GM19240 (cell line): ENCODE measurements around the gene NHERF1.

Source experiments
- DNase-seq: peaks from one replicate; pipeline ENCODE4 v3.0.0; 2011; ENCODE audit warnings: low spot score; ENCODE audit not compliant: insufficient read length

NHERF1 gene

DNA sequence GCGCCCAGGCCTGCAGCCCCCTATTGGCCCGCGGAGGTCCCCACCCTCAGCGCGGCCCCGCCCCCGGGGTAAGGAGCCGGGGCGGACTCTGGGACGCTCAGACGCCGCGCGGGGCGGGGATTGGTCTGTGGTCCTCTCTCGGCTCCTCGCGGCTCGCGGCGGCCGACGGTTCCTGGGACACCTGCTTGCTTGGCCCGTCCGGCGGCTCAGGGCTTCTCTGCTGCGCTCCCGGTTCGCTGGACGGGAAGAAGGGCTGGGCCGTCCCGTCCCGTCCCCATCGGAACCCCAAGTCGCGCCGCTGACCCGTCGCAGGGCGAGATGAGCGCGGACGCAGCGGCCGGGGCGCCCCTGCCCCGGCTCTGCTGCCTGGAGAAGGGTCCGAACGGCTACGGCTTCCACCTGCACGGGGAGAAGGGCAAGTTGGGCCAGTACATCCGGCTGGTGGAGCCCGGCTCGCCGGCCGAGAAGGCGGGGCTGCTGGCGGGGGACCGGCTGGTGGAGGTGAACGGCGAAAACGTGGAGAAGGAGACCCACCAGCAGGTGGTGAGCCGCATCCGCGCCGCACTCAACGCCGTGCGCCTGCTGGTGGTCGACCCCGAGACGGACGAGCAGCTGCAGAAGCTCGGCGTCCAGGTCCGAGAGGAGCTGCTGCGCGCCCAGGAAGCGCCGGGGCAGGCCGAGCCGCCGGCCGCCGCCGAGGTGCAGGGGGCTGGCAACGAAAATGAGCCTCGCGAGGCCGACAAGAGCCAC, at the start of gene NHERF1:
NHERF1 (plus strand) TSS at position 100 of the 750 bp plus-strand sequence; CDS start at position 319, 219 bp downstream.
- DNase-seq, result peak; percentile 90

- DNase-seq, result no peak
These were observed 49.2 kb upstream of the NHERF1 start for GRCh38 chr17:74699236-74699635.

DNA sequence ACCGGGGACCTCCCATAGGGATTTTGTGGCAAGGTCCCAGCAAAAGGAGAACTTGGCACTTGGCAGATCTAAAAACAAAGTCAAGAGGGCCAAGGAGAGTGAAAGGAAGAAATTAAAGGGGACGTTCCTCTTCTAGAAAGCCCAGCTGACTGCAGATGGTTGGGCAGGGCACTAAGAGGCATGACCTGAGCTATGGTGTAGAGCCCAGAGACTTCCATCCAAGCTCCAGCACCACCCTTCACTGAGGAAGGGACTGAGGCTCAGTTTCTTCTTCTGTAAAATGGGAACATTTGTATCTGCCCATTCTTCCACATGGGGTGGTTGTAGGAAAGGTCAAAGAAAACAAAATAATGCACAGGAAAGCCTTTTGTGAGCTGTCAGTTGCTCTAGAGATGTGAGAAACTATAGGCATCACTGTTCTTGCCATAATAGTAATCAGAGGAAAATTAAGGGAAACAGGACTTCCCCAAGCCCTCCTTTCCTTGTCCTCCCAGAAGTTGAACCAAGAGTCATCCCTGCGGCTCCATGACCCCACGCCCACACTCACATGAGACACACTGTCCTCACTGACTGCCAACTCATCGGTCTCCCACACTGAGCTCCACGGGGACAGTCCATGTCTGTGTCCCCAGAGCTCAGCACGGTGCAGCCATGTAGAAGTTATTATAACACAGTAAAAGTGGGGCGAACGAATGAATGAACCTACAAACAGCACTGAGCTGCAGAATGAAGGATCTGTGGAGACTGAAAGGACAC, 46.1 kb upstream of the NHERF1 start:
- DNase-seq, result no peak

GRCh38 chr17:74703311-74703710, 45.1 kb upstream of the NHERF1 start:
- no peak for DNase-seq

GRCh38 chr17:74704544-74704943, 43.9 kb upstream of the NHERF1 start:
- no peak for DNase-seq

- DNase-seq, result no peak
These were observed 37.2 kb upstream of the NHERF1 start for GRCh38 chr17:74711058-74711824.

DNA sequence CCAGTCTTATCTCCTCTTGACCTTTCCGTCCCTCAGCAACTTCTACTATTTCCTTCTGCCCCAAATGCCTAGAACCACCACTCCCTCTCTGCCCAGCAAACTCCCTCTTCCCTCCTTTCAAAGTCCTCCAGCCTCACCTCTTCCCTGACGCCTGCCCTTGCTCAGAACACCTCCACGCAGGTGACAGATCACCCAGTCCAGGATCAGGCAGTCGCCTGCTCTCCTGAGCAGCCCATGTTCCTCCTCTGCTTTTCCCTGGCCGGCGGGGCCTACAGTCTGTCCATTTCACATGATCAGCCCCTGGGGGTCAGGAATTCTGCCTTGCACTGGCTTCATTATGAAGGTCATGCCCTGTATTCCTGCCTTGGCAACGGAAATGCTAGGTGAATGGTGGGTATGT, 36.1 kb upstream of the NHERF1 start:
- DNase-seq, result no peak

DNA sequence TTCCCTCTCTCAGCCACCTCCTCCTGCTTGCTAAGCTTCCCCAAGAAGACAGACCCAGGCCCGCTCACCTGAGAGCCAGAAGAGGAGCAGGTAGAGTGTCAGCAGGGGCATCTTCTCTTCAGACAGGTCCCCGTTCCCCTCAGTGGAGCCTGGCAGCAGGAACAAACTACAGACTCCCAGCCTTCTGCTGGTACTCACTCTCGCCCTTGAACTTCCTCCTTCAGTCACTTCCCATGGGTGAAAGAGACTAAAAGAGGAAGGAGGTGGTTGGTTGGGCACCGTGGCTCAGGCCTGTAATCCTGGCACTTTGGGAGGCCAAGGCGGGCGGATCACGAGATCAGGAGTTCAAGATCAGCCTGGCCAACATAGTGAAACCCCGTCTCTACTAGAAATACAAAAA, 35.7 kb upstream of the NHERF1 start, which contains the start of gene CD300LF:
CD300LF (minus strand) TSS at position 168 of the 400 bp plus-strand sequence; CDS start at position 111, 57 bp downstream.
- DNase-seq, result no peak

DNA sequence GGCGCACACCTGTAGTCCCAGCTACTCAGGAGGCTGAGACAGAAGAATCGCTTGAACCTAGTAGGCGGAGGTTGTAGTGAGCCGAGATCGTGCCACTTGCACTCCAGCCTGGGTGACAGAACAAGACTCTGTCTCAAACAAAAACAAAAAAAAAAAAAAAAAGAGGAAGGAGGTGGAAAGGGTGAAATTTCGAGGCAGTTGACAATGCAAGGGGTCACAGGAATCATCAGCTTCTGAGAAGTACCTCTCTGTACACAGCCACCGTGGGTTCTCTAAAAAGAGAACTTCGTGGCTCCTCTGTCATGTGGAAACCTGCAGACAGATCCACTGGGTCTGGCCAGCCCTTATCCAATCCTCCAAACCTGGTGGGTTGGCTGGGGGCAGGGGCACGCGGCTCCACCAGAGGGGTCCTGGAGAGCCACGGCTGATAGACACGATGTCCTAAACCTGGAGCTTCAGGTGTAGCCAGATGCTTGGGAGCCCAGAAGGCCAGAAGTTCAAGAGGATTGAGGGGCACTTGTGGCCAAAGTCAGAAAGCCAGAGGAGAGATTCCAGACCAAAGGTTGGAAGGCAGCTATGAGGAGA, 35.2 kb upstream of the NHERF1 start:
- DNase-seq, result no peak

- DNase-seq, result no peak
These were observed 33.3 kb upstream of the NHERF1 start for GRCh38 chr17:74715144-74715543.

GRCh38 chr17:74720506-74720905, 27.9 kb upstream of the NHERF1 start:
- DNase-seq, result no peak

DNA sequence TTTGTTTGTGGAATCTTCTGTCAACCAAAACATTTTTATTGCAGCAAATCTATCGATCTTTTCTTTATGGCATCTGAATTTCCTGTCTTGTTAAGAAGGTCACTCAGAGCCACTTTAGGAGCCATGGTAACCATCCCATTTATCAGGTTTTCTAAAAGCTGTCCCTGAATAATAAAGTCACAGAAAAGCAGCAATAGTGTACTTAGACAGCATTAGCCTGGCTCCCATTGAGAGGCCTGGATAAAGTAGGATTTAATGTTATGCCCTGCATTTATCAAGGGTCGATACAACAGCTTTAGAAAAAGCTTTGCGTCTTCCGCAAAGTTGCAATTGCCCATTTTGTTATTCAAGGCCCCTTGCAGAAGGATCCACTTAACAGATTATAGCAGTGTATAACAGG, 25.6 kb upstream of the NHERF1 start:
- DNase-seq, result no peak

GRCh38 chr17:74723891-74724290, 24.5 kb upstream of the NHERF1 start:
- no peak for DNase-seq

GRCh38 chr17:74725111-74725510, 23.3 kb upstream of the NHERF1 start:
- DNase-seq, result no peak

DNA sequence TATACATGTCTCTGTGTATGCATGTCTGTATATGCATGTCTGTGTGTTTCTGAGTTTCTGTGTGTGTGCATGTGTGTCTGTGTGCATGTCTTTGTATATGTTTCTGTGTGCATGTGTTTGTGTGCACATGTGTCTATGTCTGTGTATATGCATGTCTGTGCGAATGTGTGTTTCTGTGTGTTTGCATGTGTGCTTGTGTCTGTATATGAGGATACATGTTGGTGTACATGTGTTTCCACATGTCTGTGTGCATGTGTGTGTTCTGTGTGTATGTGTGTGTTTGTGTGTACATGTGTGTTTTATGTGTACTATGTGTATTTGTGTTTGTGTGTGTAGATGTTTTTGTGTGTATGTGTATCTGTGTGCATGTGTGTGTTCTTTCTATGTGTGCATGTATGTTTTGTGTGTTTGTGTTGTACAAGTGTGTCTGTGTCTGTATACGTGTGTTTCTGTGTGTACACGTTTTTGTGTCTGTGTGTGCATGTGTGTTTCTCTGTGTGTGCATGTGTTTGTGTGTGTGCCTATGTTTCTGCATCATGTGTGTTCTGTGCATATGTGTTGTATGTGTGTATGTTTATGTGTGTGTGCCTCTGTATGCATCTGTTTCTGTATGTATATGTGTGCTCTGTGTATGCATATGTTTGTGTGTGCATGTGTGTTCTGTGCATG, 20.3 kb upstream of the NHERF1 start:
- DNase-seq, result no peak

DNA sequence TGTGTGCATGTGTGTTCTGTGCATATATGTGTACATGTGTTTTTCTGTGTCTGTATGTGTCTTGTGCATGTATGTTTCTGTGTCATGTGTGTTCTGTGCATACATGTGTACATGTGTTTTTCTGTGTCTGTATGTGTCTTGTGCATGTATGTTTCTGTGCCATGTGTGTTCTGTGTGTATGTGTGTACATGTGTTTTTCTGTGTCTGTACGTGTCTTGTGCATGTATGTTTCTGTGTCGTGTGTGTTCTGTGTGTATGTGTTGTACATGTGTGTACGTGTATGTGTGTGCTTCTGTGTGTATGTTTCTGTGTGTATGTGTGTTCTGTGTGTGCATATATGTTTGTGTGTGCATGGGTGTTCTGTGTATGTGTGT, 19.7 kb upstream of the NHERF1 start:
- DNase-seq, result no peak

GRCh38 chr17:74729368-74729767, 19.1 kb upstream of the NHERF1 start:
- no peak for DNase-seq

DNA sequence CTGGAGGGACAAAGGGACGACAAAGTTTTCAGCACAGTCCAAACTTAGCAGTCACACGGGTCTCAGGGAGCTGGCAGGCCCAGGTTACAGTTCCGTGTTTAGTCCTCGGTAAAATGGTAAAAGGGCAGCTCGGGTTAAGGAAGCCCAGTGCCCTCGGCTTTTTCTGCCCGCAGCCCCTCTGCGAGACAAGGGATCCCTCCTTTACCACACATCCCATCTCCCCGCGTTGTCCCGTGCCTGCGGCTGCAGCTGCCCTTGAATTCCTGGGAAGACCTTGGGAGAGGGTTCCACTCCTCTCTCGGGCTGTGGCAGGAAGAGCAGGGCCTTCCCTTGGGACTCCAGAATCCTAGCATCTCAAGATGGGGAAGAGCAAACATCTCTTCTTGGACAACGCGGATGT, 18.6 kb upstream of the NHERF1 start:
- DNase-seq, result no peak

- no peak for DNase-seq
These were observed 17.7 kb upstream of the NHERF1 start for GRCh38 chr17:74730491-74731346.

- no peak for DNase-seq
These were observed 17.2 kb upstream of the NHERF1 start for GRCh38 chr17:74731347-74731605.
